SU-DHL-6 (cell line): ENCODE results near the gene WDR47.

Experiments
- H2AFZ ChIP-seq: fragments of 200-600 bp; sonication (generic); 2 replicates; pipeline ENCODE4 v1.6.1; 2014; ENCODE audit warnings: low read depth, mild to moderate bottlenecking, moderate library complexity, mixed read lengths, antibody characterized with exemption, low read length; ENCODE audit not compliant: severe bottlenecking
- H3F3A ChIP-seq: fragments of 200-600 bp; shearing (Covaris generic); 2 replicates; pipeline ENCODE4 v1.6.0; 2016; ENCODE audit warnings: antibody characterized with exemption, mild to moderate bottlenecking; ENCODE audit not compliant: insufficient read depth
- H3K27ac ChIP-seq: fragments of 200-600 bp; sonication (generic); 2 replicates; pipeline ENCODE4 v1.5.1; 2016; ENCODE audit warnings: low read depth, mild to moderate bottlenecking, low read length, moderate library complexity, mixed read lengths
- H3K27me3 ChIP-seq: fragments of 200-600 bp; sonication (generic), shearing (Covaris generic); 2 replicates; pipeline ENCODE4 v1.6.0; 2014; ENCODE audit warnings: mild to moderate bottlenecking, low read length
- H3K36me3 ChIP-seq: fragments of 200-600 bp; sonication (generic); 2 replicates; pipeline ENCODE4 v1.6.1; 2014; ENCODE audit warnings: mild to moderate bottlenecking, low read length, mixed read lengths
- H3K4me2 ChIP-seq: fragments of 300-600, 200-600 bp; shearing (Covaris generic), sonication (generic); 2 replicates; pipeline ENCODE4 v1.6.0; 2014; ENCODE audit warnings: low read length, low read depth, mild to moderate bottlenecking; ENCODE audit not compliant: poor library complexity, severe bottlenecking
- H3K4me3 ChIP-seq: fragments of 200-600 bp; sonication (generic); 2 replicates; pipeline ENCODE4 v1.5.1; 2014; ENCODE audit warnings: antibody characterized with exemption, low read length, mild to moderate bottlenecking, mixed read lengths; ENCODE audit not compliant: insufficient read depth, poor library complexity, severe bottlenecking
- H3K79me2 ChIP-seq: fragments of 200-600 bp; sonication (generic); 2 replicates; pipeline ENCODE4 v1.6.1; 2014; ENCODE audit warnings: mild to moderate bottlenecking, low read length, moderate library complexity; ENCODE audit not compliant: insufficient read depth
- H3K9ac ChIP-seq: fragments of 200-600 bp; sonication (generic); 2 replicates; pipeline ENCODE4 v1.7.0; 2014; ENCODE audit warnings: mild to moderate bottlenecking, low read length
- H3K9me2 ChIP-seq: fragments of 200-600 bp; sonication (generic); replicated peaks from 2 replicates; pipeline ENCODE4 v1.6.1; 2014; ENCODE audit warnings: low read length; ENCODE audit not compliant: insufficient read depth
- H3K9me3 ChIP-seq: fragments of 200-600 bp; sonication (generic); 2 replicates; pipeline ENCODE4 v1.6.1; 2014; ENCODE audit warnings: low read length, mixed read lengths; ENCODE audit not compliant: insufficient read depth
- H4K20me1 ChIP-seq: fragments of 200-600 bp; sonication (generic); 2 replicates; pipeline ENCODE4 v1.6.1; 2014; ENCODE audit warnings: low read depth, mild to moderate bottlenecking, antibody characterized with exemption, low read length, moderate library complexity, mixed read lengths
- EZH2phosphoT487 ChIP-seq: fragments of 200-600 bp; sonication (generic), shearing (Covaris generic); conservative IDR thresholded peaks from 2 replicates; pipeline ENCODE4 v1.6.1; 2018; ENCODE audit warnings: mild to moderate bottlenecking, antibody characterized with exemption, low read length, moderate library complexity, mixed read lengths
- TF ChIP-seq, protein P1 (sequence below): fragments of 200-600 bp; sonication (generic); IDR thresholded peaks from one replicate; pipeline ENCODE4 v1.5.1; 2017; ENCODE audit warnings: antibody characterized with exemption, mild to moderate bottlenecking, low read length, moderate library complexity; ENCODE audit not compliant: insufficient read depth, poor library complexity, severe bottlenecking

The WDR47 gene

DNA sequence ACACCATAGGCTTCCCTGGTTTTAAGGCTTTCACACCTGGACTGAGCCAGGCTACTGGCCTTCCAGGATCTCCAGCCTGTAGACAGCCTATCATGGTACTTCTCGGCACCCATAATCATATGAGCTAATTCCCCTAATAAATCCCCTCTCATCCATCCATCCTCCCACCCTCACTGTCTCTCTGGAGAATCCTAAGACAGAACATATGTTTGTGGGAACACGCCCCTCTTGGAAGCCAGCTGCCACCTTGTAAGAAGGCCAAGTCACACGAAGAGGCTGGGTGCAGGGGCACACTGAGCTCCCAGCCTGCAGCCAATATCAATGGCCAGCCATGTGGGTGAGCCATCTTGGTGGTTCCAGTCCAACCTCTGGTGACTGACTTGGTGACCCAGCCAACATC lies 86.0 kb downstream of the WDR47 start:
- H3K9me2 ChIP-seq = no peaks in the 10 kb centered on the region
- no peak overlapping the region for H3K4me3 ChIP-seq
- TF ChIP-seq, protein P1, sequence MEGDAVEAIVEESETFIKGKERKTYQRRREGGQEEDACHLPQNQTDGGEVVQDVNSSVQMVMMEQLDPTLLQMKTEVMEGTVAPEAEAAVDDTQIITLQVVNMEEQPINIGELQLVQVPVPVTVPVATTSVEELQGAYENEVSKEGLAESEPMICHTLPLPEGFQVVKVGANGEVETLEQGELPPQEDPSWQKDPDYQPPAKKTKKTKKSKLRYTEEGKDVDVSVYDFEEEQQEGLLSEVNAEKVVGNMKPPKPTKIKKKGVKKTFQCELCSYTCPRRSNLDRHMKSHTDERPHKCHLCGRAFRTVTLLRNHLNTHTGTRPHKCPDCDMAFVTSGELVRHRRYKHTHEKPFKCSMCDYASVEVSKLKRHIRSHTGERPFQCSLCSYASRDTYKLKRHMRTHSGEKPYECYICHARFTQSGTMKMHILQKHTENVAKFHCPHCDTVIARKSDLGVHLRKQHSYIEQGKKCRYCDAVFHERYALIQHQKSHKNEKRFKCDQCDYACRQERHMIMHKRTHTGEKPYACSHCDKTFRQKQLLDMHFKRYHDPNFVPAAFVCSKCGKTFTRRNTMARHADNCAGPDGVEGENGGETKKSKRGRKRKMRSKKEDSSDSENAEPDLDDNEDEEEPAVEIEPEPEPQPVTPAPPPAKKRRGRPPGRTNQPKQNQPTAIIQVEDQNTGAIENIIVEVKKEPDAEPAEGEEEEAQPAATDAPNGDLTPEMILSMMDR = no peak
- TF ChIP-seq EZH2phosphoT487 = no peak
- no peaks in the 10 kb centered on the region for H3K27me3 ChIP-seq
- no peak overlapping the region for H3K4me2 ChIP-seq
- no peak overlapping the region for H3K9ac ChIP-seq
- no peak overlapping the region for H3K27ac ChIP-seq
- no peaks in the 10 kb centered on the region for H3K36me3 ChIP-seq
- no peaks in the 10 kb centered on the region for H3F3A ChIP-seq
- no peak overlapping the region for H2AFZ ChIP-seq
- no peaks in the 10 kb centered on the region for H3K9me3 ChIP-seq
- peaks cover 30% of the 10 kb centered on the region for H3K79me2 ChIP-seq
- H4K20me1 ChIP-seq = no peaks in the 10 kb centered on the region

GRCh38 chr1:108955111-108955510 lies 86.8 kb downstream of the WDR47 start:
- Histone ChIP-seq H3F3A (peaks cover 2% of the 10 kb centered on the region; the same call in 1 of the 2 replicates), H3K9me3 (no peaks in the 10 kb centered on the region), H3K36me3 (no peaks in the 10 kb centered on the region), H3K27me3 (no peaks in the 10 kb centered on the region), H3K4me3 (no peak overlapping the region), H3K9ac (no peak overlapping the region), H3K9me2 (no peaks in the 10 kb centered on the region), H3K4me2 (no peak overlapping the region), H4K20me1 (no peaks in the 10 kb centered on the region), H3K79me2 (peaks cover 33% of the 10 kb centered on the region), H2AFZ (no peak overlapping the region), H3K27ac (no peak overlapping the region)
- TF ChIP-seq EZH2phosphoT487 = no peak

DNA sequence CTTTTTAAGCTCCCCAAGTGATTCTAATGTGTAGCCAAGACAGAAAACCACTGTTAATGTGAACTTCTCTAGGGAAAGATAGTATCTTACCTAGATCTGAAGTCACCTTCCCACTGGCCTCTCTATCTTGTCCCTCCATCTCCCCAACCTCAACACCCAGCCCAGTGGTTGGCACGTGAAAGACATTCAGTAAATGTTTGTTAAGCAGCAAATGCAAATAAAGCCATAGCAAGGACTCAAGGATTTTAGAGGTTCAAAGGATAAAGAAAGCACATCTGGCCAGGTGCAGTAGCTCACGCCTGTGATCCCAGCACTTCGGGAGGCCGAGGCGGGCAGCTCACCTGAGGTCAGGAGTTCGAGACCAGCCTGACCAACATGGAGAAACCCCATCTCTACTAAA lies 88.5 kb downstream of the WDR47 start:
- H4K20me1 ChIP-seq = no peaks in the 10 kb centered on the region
- H3K9me2 ChIP-seq = no peaks in the 10 kb centered on the region
- H3K9ac ChIP-seq = no peak overlapping the region
- no peak overlapping the region for H3K4me3 ChIP-seq
- peaks cover 27% of the 10 kb centered on the region for H3K79me2 ChIP-seq
- no peaks in the 10 kb centered on the region for H3K36me3 ChIP-seq
- TF ChIP-seq, protein P1 = no peak
- TF ChIP-seq EZH2phosphoT487 = no peak
- no peaks in the 10 kb centered on the region for H3K9me3 ChIP-seq
- H3K27ac ChIP-seq = no peak overlapping the region
- H2AFZ ChIP-seq = no peak overlapping the region
- peaks cover 3% of the 10 kb centered on the region; the same call in 1 of the 2 replicates for H3F3A ChIP-seq
- H3K4me2 ChIP-seq = no peak overlapping the region
- no peaks in the 10 kb centered on the region for H3K27me3 ChIP-seq

- H4K20me1 ChIP-seq = no peaks in the 10 kb centered on the region
- H3K79me2 ChIP-seq = peaks cover 24% of the 10 kb centered on the region
- peaks cover 3% of the 10 kb centered on the region; the same call in 1 of the 2 replicates for H3F3A ChIP-seq
- 0 out of 2 replicates have a peak, but pooled peaks cover 4% of the 10 kb centered on the region for H3K36me3 ChIP-seq
- no peak overlapping the region for H3K27ac ChIP-seq
- no peak overlapping the region for H2AFZ ChIP-seq
- H3K4me3 ChIP-seq = no peak overlapping the region
- no peaks in the 10 kb centered on the region for H3K9me3 ChIP-seq
- no peaks in the 10 kb centered on the region for H3K27me3 ChIP-seq
- H3K9me2 ChIP-seq = no peaks in the 10 kb centered on the region
- no peak overlapping the region for H3K4me2 ChIP-seq
- no peak for TF ChIP-seq EZH2phosphoT487
- TF ChIP-seq, protein P1 = no peak
- no peak overlapping the region for H3K9ac ChIP-seq
Observed at GRCh38 chr1:108951242-108951641, 90.7 kb downstream of the WDR47 start.
